Spinal cord (tissue), 10 donors: Measurements from ENCODE around the gene SERINC5. TPM values are rescaled to one million over a fixed set of nuclear protein-coding genes. Genes with fewer than 3 reads are reported as not detected.

Source experiments
- DNase-seq, 6 donors: peaks; one replicate each; pipeline versions ENCODE4 v3.0.0 to v3.0.0-alpha.2; 2013 to 2015; ENCODE audit warnings: low spot score in 6 of 6, low read depth in 4 of 6
- H3K27ac ChIP-seq: one replicate; pipeline ENCODE4 v1.5.1; 2013; ENCODE audit warnings: low read depth, low read length, control low read depth
- H3K27me3 ChIP-seq: one replicate; pipeline ENCODE4 v1.6.1; 2013; ENCODE audit warnings: low read length; ENCODE audit not compliant: control insufficient read depth, insufficient read depth
- H3K36me3 ChIP-seq: one replicate; pipeline ENCODE4 v1.6.1; 2013; ENCODE audit warnings: low read length; ENCODE audit not compliant: control insufficient read depth, insufficient read depth
- H3K4me1 ChIP-seq: one replicate; pipeline ENCODE4 v1.6.1; 2013; ENCODE audit warnings: low read length; ENCODE audit not compliant: control insufficient read depth, insufficient read depth
- H3K4me3 ChIP-seq: one replicate; pipeline ENCODE4 v1.5.1; 2013; ENCODE audit warnings: low read depth, low read length, control low read depth
- H3K9me3 ChIP-seq: one replicate; pipeline ENCODE4 v1.6.1; 2013; ENCODE audit warnings: low read length; ENCODE audit not compliant: control insufficient read depth, insufficient read depth
- WGBS: methylation state at CpG from one replicate; pipeline ENCODE4 v1.1.5; 2013; ENCODE audit warnings: missing lambda C conversion rate; ENCODE audit not compliant: insufficient coverage; 5-methylcytosine and 5-hydroxymethylcytosine counted together
- polyA plus RNA-seq, 2 donors: library from polyadenylated mRNA; unstranded; fragments of 120-200 nt; gene quantifications; one replicate each; pipeline ENCODE4 v1.2.1, GENCODE V29; 2013; ENCODE audit not compliant: insufficient read length in 2 of 2
- total RNA-seq, 2 donors: library from RNA; depleted of rRNA in 1 of 2; stranded (reverse); fragments of 120-200 nt in 1 of 2; fragments of >200 nt in 1 of 2; gene quantifications; one replicate each; pipeline versions ENCODE4 v1.2.3 to v1.2.4, GENCODE V29; 2013 to 2014
- donor health status: healthy.

SERINC5 gene
- total and polyA plus RNA-seq, 4 donors = 43.2 to 67.5 (median 54.1) TPM

DNA sequence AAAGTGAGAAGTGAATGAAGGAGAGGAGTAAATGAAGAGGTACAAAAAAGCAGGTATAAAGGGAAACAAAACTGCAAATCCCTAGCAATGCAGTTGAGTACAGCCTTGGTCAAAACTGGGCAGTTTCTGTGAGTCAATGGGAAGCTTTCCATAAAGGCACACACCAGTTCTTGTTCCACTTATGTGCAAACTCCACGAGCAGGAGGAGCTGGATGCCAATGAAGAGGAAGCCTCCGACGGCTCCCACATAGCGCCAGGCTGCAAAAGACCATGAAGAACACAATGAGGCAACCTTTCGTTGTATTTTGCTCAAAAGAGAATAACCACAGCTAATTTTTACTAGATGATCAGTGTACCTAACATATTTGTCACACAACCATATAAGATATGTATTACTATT is 81.1 kb downstream of the SERINC5 start:
- WGBS = no CpG with 5 or more reads among the region's 5 CpGs
- Histone ChIP-seq H3K36me3 (peaks cover 25% of the 10 kb centered on the region), H3K27ac (no peak overlapping the region), H3K4me1 (no peaks in the 10 kb centered on the region), H3K9me3 (no peaks in the 10 kb centered on the region), H3K27me3 (no peaks in the 10 kb centered on the region), H3K4me3 (no peak overlapping the region)
- DNase-seq = no peak

DNA sequence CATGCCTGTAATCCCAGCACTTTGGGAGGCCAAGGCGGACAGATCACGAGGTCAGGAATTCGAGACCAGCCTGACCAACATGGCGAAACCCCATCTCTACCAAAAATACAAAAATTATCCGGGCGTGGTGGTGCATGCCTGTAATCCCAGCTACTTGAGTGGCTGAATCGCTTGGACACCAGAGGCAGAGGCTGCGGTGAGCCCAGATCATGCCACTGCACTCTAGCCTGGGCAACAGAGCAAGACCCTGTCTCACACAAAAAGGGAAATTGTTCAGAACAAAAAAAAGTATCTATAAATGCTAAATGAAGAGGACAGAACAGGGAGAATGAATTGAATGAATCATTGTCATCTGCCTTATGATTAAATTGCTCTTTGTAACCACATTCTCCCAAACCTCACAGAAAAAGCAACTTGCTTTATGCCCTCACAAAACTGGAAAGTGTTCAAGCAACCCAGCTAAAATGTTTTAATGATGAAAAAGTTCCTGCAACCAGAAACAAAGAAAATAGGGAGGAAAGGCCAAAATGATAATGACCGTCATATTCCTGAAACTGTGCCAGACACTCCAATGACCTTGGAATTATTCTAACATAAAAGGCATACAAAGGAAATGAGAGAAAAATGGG is 83.7 kb downstream of the SERINC5 start:
- H3K4me3 ChIP-seq = no peak overlapping the region
- 100% methylated on average over 7 of the region's 9 CpGs for whole genome bisulfite sequencing
- H3K36me3 ChIP-seq = peaks cover 25% of the 10 kb centered on the region
- H3K9me3 ChIP-seq = no peaks in the 10 kb centered on the region
- H3K27me3 ChIP-seq = no peaks in the 10 kb centered on the region
- no peak for DNase-seq
- H3K27ac ChIP-seq = no peak overlapping the region
- no peaks in the 10 kb centered on the region for H3K4me1 ChIP-seq

- Histone ChIP-seq H3K4me3 (no peak overlapping the region), H3K4me1 (no peaks in the 10 kb centered on the region), H3K36me3 (peaks cover 23% of the 10 kb centered on the region), H3K27me3 (no peaks in the 10 kb centered on the region), H3K27ac (no peak overlapping the region), H3K9me3 (no peaks in the 10 kb centered on the region)
- DNase-seq = no peak
- 83% methylated on average over 2 of the region's 2 CpGs for WGBS
Measured at GRCh38 chr5:80170117-80170535, 85.7 kb downstream of the SERINC5 start.

DNA sequence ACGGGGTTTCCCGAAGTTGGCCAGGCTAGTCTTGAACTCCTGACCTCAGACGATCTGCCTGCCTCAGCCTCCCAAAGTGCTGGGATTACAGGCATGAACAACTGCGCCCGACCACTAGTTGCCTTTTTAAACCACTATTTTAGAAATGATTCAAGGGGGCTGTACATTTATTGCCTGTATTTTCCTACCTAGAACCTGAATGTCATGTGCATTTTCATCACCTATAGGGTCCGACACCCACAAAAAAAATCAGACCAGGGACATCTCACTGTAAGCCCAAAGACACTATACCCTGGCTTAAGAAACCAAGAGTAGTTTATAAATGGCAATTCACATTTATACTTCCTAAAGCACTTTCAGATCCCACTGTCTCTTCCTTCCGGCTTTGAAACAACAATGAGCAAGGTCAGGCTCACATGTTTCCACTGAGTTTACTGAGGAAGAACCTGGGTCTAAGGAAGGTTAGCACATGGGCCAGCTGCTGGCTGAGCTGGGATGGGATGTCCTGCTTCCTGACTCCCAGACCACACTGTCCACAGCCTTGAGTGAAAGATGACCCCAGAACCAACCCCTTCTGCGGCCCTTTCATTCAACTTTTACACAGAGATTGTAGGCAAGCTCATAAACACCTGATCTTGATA is 87.3 kb downstream of the SERINC5 start:
- Histone ChIP-seq H3K4me1 (no peaks in the 10 kb centered on the region), H3K27me3 (no peaks in the 10 kb centered on the region), H3K9me3 (no peaks in the 10 kb centered on the region), H3K4me3 (no peak overlapping the region), H3K36me3 (peaks cover 19% of the 10 kb centered on the region), H3K27ac (no peak overlapping the region)
- 87% methylated on average over 6 of the region's 8 CpGs for WGBS
- DNase-seq = no peak

DNA sequence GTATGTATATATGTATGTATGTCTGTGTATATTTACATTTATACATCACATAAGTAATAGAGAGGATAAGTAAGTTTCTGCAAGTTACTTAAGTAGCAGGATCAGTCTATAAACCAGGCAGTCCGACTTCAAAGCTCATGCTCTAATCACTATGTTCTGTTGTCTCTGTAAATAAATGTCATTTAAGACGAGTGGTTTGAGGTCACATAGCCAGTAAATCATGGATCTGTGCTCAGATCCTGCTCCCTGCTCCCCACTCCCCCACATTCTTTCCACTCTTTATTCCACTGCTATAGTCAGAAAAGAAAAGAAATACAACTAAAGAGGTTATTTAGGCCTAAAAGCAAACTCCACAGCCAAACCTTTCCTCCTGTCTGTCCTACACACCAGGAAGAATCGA is 90.4 kb downstream of the SERINC5 start:
- no peaks in the 10 kb centered on the region for H3K9me3 ChIP-seq
- no peak overlapping the region for H3K4me3 ChIP-seq
- no peak overlapping the region for H3K27ac ChIP-seq
- peaks cover 10% of the 10 kb centered on the region for H3K36me3 ChIP-seq
- H3K4me1 ChIP-seq = no peaks in the 10 kb centered on the region
- no peaks in the 10 kb centered on the region for H3K27me3 ChIP-seq
- WGBS = no CpG with 5 or more reads among the region's 3 CpGs
- DNase-seq = no peak

DNA sequence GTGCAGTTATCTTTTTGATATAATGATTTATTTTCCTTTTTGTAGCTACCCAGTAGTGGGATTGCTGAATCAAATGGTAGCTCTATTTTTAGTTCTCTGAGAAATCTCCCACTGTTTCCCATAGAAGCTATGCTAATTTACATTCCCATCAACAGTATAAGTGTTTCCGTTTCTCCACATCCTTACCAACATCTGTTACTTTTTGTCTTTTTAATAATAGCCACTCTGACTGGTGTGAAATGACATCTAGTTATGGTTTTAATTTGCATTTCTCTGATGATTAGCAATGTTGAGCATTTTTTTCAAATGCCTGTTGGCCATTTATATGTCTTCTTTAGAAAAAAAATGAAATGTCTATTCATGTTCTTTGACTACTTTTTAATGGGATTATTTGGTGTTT is 94.7 kb downstream of the SERINC5 start:
- H3K27ac ChIP-seq = no peak overlapping the region
- no peak for DNase-seq
- no CpG with 5 or more reads among the region's 1 CpG for WGBS
- H3K27me3 ChIP-seq = no peaks in the 10 kb centered on the region
- H3K4me3 ChIP-seq = no peak overlapping the region
- H3K36me3 ChIP-seq = peaks cover 9% of the 10 kb centered on the region
- no peaks in the 10 kb centered on the region for H3K4me1 ChIP-seq
- H3K9me3 ChIP-seq = no peaks in the 10 kb centered on the region

DNA sequence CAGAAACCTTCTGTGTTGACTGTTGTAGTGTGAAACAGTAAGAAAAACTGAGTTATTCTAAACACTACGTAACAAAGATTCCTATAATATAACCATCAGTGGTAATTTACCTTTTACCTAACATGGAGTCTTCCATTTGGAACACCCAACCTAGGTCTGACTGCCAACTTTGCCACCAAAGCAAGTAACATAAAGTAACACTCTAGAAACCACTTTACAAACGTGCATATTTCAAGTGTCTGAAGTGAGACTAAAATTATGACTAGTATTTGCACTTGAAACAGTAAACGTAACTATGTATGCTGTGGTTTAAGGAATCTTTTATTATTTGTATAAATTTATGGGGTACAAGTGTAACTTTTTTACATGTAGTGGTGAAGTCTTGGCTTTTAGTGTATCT is 95.6 kb downstream of the SERINC5 start:
- H3K27ac ChIP-seq = no peak overlapping the region
- WGBS = no CpG with 5 or more reads among the region's 3 CpGs
- peaks cover 3% of the 10 kb centered on the region for H3K4me1 ChIP-seq
- no peak overlapping the region for H3K4me3 ChIP-seq
- no peaks in the 10 kb centered on the region for H3K9me3 ChIP-seq
- H3K36me3 ChIP-seq = peaks cover 9% of the 10 kb centered on the region
- DNase-seq = no peak
- H3K27me3 ChIP-seq = no peaks in the 10 kb centered on the region

- Histone ChIP-seq H3K4me3 (no peak overlapping the region), H3K27me3 (no peaks in the 10 kb centered on the region), H3K36me3 (peaks cover 6% of the 10 kb centered on the region), H3K4me1 (peaks cover 4% of the 10 kb centered on the region), H3K27ac (no peak overlapping the region), H3K9me3 (no peaks in the 10 kb centered on the region)
- no CpG with 5 or more reads among the region's 3 CpGs for WGBS
- no peak for DNase-seq
Measured at GRCh38 chr5:80159133-80159815, 96.6 kb downstream of the SERINC5 start.

DNA sequence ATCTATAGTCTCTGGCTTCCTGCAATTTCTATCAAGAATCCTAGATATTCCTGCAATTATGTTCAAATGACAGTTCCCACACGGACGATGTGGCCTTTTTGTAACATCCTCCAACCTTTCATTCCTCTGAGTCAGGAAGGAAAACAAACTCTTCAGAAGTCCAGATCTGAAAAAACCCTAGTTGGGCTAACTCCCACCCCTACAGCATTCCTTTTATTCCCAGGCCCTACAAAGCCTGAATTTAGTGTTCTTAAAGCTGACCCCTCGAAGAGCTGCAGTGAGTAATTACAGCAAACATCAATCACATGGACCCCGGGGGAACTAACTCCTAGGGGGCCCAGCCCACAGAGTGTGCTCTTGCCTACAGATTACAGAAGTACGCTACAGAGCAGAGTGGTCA is 99.7 kb downstream of the SERINC5 start:
- WGBS = 16% methylated on average over 4 of the region's 5 CpGs
- Histone ChIP-seq H3K27me3 (no peaks in the 10 kb centered on the region), H3K4me3 (no peak overlapping the region), H3K36me3 (peaks cover 2% of the 10 kb centered on the region), H3K9me3 (no peaks in the 10 kb centered on the region), H3K27ac (no peak overlapping the region), H3K4me1 (peaks cover 13% of the 10 kb centered on the region)
- no peak for DNase-seq

- Histone ChIP-seq H3K4me1 (peaks cover 22% of the 10 kb centered on the region), H3K9me3 (no peaks in the 10 kb centered on the region), H3K36me3 (peaks cover 7% of the 10 kb centered on the region), H3K27me3 (no peaks in the 10 kb centered on the region), H3K4me3 (no peak overlapping the region), H3K27ac (no peak overlapping the region)
- no CpG with 5 or more reads among the region's 4 CpGs for whole genome bisulfite sequencing
- DNase-seq = no peak
Measured at GRCh38 chr5:80154749-80155148, 101.1 kb downstream of the SERINC5 start.
